Measurements from ENCODE around the gene MCF2L.
"Not testable (repeated sequence)": the region's sequence is repeated elsewhere in the genome, so short reads cannot be mapped to it uniquely, and the experiment has no call there.

MCF2L gene

DNA sequence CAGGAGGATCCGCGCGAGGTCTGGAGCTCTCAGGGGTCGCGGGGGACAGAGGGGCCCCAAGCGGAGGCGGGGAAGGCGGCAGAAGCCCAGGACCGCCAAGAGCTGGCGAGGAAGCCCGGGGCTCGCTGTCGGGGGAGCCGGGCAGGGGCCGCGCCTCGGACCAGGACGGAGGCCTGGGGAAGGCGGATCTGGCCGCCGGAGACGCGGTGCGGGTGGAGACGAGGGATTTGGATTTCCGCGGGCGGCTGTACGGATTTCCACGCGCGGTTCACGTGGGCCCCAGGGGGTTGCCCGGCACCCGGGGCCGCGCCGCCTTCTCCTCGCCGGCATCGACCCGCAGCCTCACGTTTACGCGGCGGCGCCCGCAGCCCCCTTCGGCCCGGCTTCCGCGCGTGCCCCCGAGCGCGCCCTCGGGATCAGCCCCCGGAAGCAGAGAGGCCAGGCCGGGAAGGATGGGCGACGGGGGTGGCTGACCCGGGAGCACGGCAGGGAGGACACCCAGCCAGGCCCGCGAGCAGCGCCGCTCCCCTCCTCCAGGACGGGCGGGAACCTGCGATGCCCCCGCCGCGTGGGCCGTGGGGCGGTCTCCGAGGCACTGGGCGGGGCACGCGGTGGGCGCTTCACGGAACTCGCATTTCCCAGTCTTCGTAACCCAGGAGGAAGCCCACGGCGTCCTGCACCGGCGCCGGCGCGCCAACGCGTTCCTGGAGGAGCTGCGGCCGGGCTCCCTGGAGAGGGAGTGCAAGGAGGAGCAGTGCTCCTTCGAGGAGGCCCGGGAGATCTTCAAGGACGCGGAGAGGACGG is 141.2 kb downstream of the MCF2L start:
- no peak for DNase-seq (ENCODE audit: low read depth)
- no peak overlapping the region for H3K4me3 ChIP-seq (ENCODE audit: low read depth, low read length)
- TF ChIP-seq, protein P1, sequence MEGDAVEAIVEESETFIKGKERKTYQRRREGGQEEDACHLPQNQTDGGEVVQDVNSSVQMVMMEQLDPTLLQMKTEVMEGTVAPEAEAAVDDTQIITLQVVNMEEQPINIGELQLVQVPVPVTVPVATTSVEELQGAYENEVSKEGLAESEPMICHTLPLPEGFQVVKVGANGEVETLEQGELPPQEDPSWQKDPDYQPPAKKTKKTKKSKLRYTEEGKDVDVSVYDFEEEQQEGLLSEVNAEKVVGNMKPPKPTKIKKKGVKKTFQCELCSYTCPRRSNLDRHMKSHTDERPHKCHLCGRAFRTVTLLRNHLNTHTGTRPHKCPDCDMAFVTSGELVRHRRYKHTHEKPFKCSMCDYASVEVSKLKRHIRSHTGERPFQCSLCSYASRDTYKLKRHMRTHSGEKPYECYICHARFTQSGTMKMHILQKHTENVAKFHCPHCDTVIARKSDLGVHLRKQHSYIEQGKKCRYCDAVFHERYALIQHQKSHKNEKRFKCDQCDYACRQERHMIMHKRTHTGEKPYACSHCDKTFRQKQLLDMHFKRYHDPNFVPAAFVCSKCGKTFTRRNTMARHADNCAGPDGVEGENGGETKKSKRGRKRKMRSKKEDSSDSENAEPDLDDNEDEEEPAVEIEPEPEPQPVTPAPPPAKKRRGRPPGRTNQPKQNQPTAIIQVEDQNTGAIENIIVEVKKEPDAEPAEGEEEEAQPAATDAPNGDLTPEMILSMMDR (IDR thresholded peaks at IDR 0.05; ENCODE audit: low read depth, low read length, missing control alignments), result no peak

DNA sequence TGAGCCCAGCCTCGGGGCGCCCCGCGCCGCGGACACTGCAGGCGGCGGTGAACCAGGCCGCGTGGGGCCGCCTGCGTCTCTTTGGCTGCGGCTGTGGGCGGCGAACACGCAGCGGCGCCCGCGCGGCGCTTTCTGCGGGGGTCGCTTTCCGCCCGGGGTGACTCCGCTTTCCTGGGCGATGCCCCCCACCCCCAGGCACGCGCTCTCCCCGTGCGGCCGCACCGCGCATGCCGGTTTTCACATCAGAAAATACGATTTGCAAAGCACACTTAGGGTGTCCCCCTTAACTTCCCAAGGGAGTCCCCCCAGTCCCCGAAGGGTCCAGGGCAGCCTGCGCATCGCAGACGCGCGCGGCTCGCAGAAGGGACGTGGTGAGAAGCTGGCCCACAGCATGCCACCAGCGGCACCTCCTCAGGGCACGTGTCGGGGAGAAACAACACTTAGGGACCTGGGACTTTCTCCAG is 141.9 kb downstream of the MCF2L start:
- no peak overlapping the region for H3K4me3 ChIP-seq (ENCODE audit: low read depth, low read length)
- DNase-seq (ENCODE audit: low read depth), result no peak
- TF ChIP-seq, protein P1 (IDR thresholded peaks at IDR 0.05; ENCODE audit: low read depth, low read length, missing control alignments), result no peak

GRCh38 chr13:113111821-113112220 is 142.8 kb downstream of the MCF2L start:
- DNase-seq (ENCODE audit: low read depth); H3K4me3 ChIP-seq (ENCODE audit: low read depth, low read length): not testable (repeated sequence)

DNA sequence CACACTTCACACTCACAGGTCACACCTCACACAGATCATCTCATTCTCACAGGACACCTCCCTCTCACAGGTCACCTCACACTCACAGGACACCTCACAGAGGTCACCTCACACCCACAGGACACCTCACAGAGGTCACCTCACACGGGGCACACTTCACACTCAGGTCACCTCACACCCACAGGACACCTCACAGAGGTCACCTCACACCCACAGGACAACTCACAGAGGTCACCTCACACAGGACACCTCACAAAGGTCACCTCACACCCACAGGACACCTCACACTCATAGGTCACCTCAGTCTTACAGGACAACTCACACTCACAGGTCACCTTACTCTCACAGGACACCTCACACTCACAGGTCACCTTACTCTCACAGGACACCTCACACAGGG is 143.5 kb downstream of the MCF2L start:
- not testable (repeated sequence) for DNase-seq (ENCODE audit: low read depth); H3K4me3 ChIP-seq (ENCODE audit: low read depth, low read length)

DNA sequence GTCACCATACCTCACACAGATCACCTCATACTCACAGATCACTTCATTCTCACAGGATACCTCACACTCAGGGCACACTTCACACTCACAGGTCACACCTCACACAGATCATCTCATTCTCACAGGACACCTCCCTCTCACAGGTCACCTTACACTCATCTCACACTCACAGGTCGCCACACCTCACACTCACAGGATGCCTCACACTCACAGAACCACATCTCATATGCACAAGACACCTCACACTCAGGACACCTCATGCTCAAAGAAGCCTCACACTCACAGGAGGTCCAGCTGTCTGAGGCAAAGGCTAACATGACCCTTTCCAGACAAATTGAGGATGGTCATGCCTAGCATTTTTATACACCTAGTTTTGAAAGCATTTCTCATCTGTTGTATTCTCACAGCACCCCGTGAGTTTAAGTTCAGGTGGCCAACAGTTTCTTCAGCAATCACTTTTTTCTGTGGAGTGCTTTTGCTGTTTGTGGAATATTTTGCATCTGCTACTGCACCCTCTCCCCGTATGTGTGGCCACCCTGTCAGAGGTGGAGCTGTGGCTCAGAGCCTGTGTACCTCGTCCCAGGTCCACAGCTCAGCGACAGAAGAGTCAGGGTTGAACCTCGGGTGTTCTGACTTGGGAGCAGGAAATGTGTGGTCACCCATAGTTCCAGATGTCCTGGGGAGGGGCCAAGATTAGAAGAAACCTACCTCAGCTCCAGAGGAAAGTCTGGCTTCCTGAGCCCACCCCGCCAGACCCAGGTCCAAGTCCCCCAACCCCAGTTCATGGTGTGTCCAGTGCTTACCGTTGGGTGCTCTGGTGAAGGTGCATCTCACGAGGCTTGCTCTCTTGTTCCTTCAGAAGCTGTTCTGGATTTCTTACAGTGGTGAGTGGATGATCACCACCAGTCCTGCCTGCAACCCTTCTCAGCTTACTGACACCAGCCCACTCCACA is 144.2 kb downstream of the MCF2L start:
- no peak overlapping the region for H3K4me3 ChIP-seq (ENCODE audit: low read depth, low read length)
- no peak for DNase-seq (ENCODE audit: low read depth)
- TF ChIP-seq, protein P1 (IDR thresholded peaks at IDR 0.05; ENCODE audit: low read depth, low read length, missing control alignments), result no peak

DNA sequence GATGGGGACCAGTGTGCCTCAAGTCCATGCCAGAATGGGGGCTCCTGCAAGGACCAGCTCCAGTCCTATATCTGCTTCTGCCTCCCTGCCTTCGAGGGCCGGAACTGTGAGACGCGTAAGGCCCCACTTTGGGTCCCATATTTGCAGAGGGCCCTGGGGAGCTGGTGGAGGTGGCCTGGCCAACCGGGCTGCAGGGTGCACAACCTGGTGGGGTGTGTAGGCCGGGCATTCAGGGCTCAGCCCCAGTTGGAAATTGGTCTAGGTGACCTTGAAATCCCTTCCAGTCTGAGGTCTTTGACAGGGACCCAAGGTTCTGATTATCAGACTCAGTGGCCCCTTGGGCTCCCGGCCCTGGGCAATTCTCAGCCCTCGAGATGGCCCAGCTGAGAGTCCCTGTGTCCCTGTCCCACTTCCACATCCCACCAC is 144.8 kb downstream of the MCF2L start:
- DNase-seq (ENCODE audit: low read depth), result no peak
- TF ChIP-seq, protein P1 (IDR thresholded peaks at IDR 0.05; ENCODE audit: low read depth, low read length, missing control alignments), result no peak
- H3K4me3 ChIP-seq (ENCODE audit: low read depth, low read length), result no peak overlapping the region

DNA sequence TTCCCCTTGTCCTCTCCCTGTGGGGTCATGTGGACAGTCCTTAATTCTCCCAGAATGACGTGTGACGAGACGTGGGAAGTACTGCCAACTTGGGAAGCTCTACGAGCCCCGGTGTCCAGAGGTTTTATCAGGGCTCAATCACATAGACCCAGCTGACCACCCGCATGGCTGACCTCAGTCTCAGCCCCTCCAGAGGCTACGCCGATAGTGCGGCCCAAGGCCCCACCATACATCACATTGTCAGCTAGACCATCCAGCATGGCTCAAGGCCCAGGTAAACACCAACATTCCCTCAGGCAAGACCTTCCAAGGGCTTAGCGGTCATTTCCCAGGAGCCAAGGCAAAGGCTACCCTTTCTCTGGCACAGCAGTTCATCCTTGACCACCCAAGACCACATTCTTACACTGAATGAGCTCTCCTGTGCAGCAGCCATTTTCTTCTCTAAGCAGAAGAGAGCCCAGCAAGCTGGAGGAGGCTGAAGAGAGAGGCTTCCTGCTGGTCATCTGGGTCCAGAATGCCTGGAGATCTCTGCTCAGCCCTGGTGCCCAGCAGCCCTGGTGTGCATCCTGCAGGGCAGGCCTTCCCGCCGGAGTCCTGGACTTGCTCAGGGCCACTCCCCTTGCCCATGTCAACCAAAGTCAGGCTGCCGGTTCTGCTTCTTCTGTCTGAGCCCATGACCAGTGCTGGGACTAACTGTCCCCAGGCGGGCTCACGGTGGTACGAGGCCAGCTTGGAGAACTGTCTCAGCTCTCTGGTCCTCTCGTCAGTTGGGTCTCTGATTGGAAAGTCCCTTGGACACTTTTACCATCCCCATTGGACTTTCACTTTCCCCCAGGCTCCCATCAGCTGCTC is 145.7 kb downstream of the MCF2L start:
- no peak overlapping the region for H3K4me3 ChIP-seq (ENCODE audit: low read depth, low read length)
- TF ChIP-seq, protein P1 (IDR thresholded peaks at IDR 0.05; ENCODE audit: low read depth, low read length, missing control alignments), result no peak
- no peak for DNase-seq (ENCODE audit: low read depth)

Measured in GM12864 (cell line).